Panc1 (cell line): ENCODE results near the gene TSPAN3.

Source experiments
- CTCF ChIP-seq: fragments of 450-650 bp; IDR thresholded peaks from 2 replicates; pipeline ENCODE4 v1.5.1; 2017; ENCODE audit warnings: mild to moderate bottlenecking
- POLR2AphosphoS5 ChIP-seq: IDR thresholded peaks from 2 replicates; pipeline ENCODE4 v1.6.1; 2012; ENCODE audit warnings: mild to moderate bottlenecking, low read depth, low read length, moderate library complexity
- REST ChIP-seq, 2 experiments: IDR thresholded peaks; 2 replicates each; pipeline ENCODE4 v1.6.1; 2011 to 2012; ENCODE audit warnings: low read depth in 2 of 2, control low read depth in 1 of 2, low read length in 1 of 2, mild to moderate bottlenecking in 1 of 2, moderate library complexity in 1 of 2; ENCODE audit not compliant: insufficient read depth in 1 of 2
- SIN3A ChIP-seq: IDR thresholded peaks from 2 replicates; pipeline ENCODE4 v1.6.1; 2012; ENCODE audit warnings: low read depth, mild to moderate bottlenecking, low read length, moderate library complexity, borderline replicate concordance; ENCODE audit not compliant: insufficient read depth
- TCF7L2 ChIP-seq: IDR thresholded peaks from 2 replicates; pipeline ENCODE4 v1.6.1; 2011; ENCODE audit warnings: mild to moderate bottlenecking, low read depth, low read length, inconsistent platforms

GRCh38 chr15:77030048-77030927 is 40.6 kb downstream of the TSPAN3 start:
- TF ChIP-seq CTCF (no peak), TCF7L2 (no peak), REST (IDR thresholded peaks at IDR 0.05; ENCODE audit: insufficient read depth in 1 of 2, low read depth in 2 of 2, low read length in 1 of 2) (no peak), POLR2AphosphoS5 (no peak), SIN3A (no peak)
